GM18909 (cell line): Measurements from ENCODE around the gene RNF38.
"Not testable (repeated sequence)": the region's sequence is repeated elsewhere in the genome, so short reads cannot be mapped to it uniquely, and the experiment has no call there.

Experiments used
- ATAC-seq: cut with Tn5 transposase; IDR thresholded peaks from one replicate; pipeline ENCODE4 v1.9.1; 2021; ENCODE audit warnings: mild to moderate bottlenecking; ENCODE audit not compliant: unreplicated experiment, poor library complexity

RNF38 gene

GRCh38 chr9:36298566-36298965 lies 101.5 kb downstream of the RNF38 start:
- ATAC-seq, result no peak

GRCh38 chr9:36297798-36298197 lies 102.3 kb downstream of the RNF38 start:
- no peak for ATAC-seq

GRCh38 chr9:36294996-36295395 lies 105.1 kb downstream of the RNF38 start:
- not testable (repeated sequence) for ATAC-seq

GRCh38 chr9:36293918-36294317 lies 106.2 kb downstream of the RNF38 start:
- ATAC-seq, result no peak

- no peak for ATAC-seq
Measured at GRCh38 chr9:36293171-36293570, 106.9 kb downstream of the RNF38 start.

GRCh38 chr9:36292641-36293040 lies 107.4 kb downstream of the RNF38 start:
- no peak for ATAC-seq

- no peak for ATAC-seq
Measured at GRCh38 chr9:36290996-36291395, 109.1 kb downstream of the RNF38 start.

- ATAC-seq, result no peak
Measured at GRCh38 chr9:36289836-36290435, 110.1 kb downstream of the RNF38 start.

- ATAC-seq, result no peak
Measured at GRCh38 chr9:36288070-36288469, 112.0 kb downstream of the RNF38 start.
